GM12892 (cell line): ENCODE measurements around the gene LCNL1.

Experiments used
- POLR2A ChIP-seq: IDR thresholded peaks from 2 replicates; pipeline ENCODE4 v1.6.1; 2011; ENCODE audit warnings: low read depth, low read length, control low read depth
- POLR2AphosphoS5 ChIP-seq: IDR thresholded peaks from 2 replicates; pipeline ENCODE4 v1.6.1; 2011; ENCODE audit warnings: low read depth, low read length, control low read depth

- TF ChIP-seq POLR2A (no peak), POLR2AphosphoS5 (no peak)
Measured at GRCh38 chr9:136941231-136942111, 41.3 kb upstream of the LCNL1 start.
